Measurements from ENCODE around the gene PRH1.

PRH1 gene

DNA sequence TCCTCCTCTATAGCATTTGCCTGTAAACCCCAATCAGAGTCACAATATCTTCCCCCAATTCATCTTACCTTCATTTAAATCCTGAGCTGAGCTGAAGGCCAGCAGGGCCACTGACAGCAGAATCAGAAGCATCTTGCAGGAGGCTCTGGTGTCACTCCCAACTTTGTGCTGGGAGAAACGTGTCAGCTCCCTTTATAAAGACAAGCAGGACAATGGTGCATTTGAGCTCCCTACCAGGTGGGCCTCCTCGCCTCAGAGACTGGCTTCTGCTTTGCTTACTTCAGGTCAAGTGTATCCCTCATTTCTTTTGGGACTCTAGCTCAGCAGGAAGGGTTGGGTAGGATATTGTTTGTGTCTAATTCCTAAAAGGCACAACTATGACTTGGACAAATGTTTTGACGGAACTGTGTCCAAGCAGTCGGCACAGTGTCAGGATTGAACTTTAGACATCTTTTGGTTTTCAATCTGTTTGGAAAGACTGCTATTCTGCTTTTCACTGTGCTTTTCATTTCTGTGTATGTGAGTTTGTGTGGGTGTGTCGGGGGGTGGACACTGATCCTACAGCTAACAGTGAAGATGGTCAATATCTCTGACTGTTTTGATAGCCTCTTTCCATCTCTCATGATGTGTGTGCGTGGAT, at the start of gene PRH1:
Gene PRH1, minus strand, starts transcription at position 170 of the 640 bp plus-strand sequence. Its CDS starts 38 bp downstream, at position 132.
- no peak for DNase-seq

DNA sequence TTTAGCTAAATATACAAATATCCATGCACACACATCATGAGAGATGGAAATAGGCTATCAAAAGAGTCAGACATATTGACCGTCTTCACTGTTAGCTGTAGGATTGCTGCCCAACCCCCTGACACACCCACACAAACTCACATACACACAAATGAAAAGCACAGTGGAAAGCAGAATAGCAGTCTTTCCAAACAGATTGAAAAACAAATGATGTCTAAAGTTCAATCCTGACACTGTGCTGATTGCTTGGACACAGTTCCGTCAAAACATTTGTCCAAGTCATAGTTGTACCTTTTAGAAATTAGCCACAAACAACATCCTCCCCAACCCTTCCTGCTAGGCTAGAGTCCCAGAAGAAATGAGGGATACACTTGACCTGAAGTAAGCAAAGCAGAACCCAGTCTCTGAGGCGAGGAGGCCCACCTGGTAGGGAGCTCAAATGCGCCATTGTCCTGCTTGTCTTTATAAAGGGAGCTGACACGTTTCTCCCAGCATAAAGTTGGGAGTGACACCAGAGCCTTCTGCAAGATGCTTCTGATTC, 44.8 kb upstream of the PRH1 start, which contains the start of gene PRH2:
Gene PRH2, plus strand, starts transcription at position 491 of the 541 bp plus-strand sequence. Its CDS starts 38 bp downstream, at position 529.
- no peak for DNase-seq

DNA sequence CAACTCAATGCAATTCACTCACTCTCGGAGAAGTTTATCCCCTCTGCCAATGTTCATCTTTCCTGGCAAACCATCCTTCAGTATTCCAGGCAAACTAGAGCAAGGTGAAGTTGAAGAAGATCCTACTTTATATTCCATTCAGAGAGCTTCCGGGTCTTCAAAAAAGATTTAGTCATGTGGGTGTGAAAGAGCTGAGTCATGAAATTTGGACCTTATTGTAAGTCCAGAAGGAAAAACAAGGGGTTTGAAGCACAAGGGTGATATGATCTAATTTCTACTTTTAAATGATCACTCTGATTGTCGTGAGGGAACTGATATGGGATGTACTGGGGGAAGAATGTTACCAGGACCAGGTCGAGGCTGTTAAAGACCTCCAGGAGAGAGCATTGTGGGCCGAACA, 42.2 kb upstream of the PRH1 start:
- DNase-seq: no peak

DNA sequence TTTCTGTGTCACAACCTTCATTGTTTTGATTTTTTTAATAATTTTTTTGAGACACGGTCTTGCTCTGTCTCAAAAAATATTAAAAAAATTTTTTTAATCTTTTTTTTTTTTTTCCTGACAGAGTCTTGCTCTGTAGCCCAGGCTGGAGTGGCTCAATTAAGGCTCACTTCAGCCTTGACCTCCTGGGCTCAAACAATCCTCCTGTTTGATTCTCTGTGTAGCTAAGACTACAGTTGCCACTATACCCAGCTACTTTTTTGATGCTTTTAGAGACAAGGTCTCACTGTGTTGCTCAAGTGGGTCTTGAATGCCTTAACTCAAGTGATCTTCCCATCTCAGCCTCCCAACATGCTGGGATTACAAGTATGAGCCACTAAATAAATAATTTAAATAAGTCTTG, 35.8 kb upstream of the PRH1 start:
- DNase-seq: no peak

GRCh38 chr12:10910380-10910779, 26.3 kb upstream of the PRH1 start:
- DNase-seq: no peak

GRCh38 chr12:10909462-10909861, 25.4 kb upstream of the PRH1 start, which contains the start of gene TAS2R13:
TAS2R13 (minus strand) TSS chr12:10909562; CDS start chr12:10909298, 264 bp downstream.
- DNase-seq: no peak

GRCh38 chr12:10904686-10905085, 20.6 kb upstream of the PRH1 start:
- DNase-seq: no peak

GRCh38 chr12:10901427-10901826, 17.4 kb upstream of the PRH1 start:
- DNase-seq: no peak

GRCh38 chr12:10900972-10901371, 16.9 kb upstream of the PRH1 start:
- no peak for DNase-seq

GRCh38 chr12:10900530-10900929, 16.5 kb upstream of the PRH1 start:
- no peak for DNase-seq

- no peak for DNase-seq
These were observed 12.8 kb upstream of the PRH1 start for GRCh38 chr12:10896854-10897253.

GRCh38 chr12:10891937-10892336, 7.9 kb upstream of the PRH1 start:
- no peak for DNase-seq

GRCh38 chr12:10889226-10889625, 5.2 kb upstream of the PRH1 start:
- DNase-seq: no peak

GRCh38 chr12:10873378-10873777, 10.7 kb downstream of the PRH1 start:
- DNase-seq: no peak

- DNase-seq: no peak
These were observed 16.7 kb downstream of the PRH1 start for GRCh38 chr12:10867381-10867780.

DNA sequence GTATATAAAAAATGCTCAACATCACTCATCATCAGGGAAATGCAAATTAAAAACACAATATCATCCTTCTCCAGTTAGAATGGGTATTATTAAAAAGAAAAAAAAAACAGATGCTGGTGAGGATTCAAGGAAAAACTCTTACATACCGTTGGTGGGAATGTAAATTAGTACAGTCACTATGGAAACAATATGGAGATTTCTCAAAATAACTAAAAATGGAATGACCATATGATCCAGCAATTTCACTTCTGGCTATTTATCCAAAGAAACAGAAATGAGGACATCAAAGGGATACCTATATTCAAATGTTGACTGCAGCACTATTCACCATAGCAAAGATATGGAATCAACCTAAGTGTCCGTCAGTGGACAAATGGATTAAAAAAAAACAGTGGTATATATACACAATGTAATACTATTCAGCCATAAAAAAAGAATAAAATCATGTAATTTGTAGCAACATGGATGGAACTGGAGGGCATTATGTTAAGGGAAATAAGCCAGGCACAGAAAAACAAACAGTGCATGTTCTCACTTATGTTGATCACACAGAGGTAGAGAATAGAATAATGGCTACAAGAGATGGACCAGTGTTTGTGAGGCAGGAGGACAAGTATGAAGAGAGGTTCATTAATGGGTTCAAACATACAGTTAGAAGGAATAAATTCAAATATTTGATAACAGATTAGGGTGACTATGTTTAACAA, 20.4 kb downstream of the PRH1 start:
- DNase-seq: no peak

DNA sequence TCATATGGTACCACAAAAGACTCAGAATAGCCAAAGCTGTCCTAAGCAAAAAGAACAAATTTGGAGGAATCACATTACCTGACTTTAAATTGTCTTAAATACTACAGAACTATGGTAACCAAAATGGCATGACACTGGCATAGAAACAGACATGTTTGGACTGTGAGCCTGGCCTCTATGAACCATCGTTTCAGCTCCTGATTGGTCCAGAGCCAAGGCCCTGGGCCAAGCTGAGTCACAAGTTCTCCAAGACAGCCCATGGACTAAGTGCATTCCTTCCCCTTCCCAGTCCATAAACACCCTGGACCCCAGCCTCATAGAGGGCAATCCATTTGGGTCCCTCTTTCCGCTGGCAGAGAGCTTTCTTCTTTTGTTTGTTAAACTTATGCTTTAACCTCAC, 22.7 kb downstream of the PRH1 start:
- no peak for DNase-seq

DNA sequence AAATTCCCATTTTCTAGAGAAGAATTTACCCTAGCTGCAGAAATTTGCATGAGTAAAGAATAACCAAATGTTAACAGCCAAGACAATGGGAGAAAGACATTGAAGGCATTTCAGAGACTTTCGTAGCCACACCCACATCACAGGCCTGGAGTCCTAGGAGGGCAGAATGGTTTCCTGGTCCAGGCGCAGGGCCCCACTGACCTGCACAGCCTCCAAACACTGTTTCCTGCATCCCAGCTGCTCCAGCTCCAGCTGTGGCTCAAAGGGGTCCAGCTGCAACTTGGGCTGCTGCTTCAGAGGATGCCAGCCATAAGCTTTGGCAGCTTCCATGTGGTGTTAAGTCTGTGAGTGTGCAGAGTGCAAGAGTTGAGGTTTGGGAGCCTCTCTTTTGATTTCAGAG, 28.2 kb downstream of the PRH1 start:
- DNase-seq: no peak

DNA sequence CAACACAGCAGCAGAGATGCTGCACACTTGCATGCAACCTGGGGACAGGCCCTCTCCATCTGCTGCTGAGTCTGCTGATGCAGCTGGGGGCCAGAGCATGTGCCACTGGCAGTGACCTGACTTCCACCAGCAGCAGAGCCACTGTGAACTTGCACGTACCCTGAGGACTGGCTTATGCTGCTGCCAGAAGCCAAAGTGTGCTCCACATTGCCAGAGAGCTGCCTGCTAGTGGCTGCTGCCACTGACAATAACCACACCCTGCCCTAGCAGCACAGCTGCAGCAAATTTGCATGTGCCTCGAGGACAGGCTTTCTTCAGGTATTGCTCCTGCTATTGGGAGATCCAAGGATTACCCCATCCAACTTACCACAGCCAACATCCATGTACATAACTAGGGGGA, 30.3 kb downstream of the PRH1 start:
- no peak for DNase-seq

GRCh38 chr12:10851243-10851858, 32.7 kb downstream of the PRH1 start:
- DNase-seq: no peak

GRCh38 chr12:10849425-10849878, 34.6 kb downstream of the PRH1 start, which contains the start of gene PRR4:
PRR4 (minus strand) TSS chr12:10849475; CDS start chr12:10849437, 38 bp downstream.
- DNase-seq: no peak

DNA sequence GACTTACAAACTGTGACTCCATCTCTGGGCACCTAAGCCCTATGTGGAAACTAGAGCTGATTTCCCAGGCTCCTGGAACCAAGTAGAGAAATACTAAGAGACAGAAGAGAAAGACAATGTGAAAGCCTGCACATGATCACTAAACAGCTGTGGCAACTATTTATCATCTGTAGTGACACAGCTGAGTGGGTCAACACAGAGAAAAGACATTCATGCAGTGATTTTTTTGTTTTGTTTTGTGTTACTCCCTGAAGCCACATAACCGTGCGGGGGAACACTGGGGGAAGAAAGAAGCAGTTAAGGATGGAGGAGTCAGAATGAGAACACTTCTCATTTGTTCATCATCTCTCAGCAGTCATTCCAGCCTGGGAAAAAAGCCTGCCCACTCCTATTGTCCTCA, 36.3 kb downstream of the PRH1 start:
- DNase-seq: no peak

GRCh38 chr12:10842862-10843261, 41.2 kb downstream of the PRH1 start:
- no peak for DNase-seq

GRCh38 chr12:10838461-10838860, 45.6 kb downstream of the PRH1 start:
- no peak for DNase-seq
